ENCODE results near the gene TTBK2.

DNA sequence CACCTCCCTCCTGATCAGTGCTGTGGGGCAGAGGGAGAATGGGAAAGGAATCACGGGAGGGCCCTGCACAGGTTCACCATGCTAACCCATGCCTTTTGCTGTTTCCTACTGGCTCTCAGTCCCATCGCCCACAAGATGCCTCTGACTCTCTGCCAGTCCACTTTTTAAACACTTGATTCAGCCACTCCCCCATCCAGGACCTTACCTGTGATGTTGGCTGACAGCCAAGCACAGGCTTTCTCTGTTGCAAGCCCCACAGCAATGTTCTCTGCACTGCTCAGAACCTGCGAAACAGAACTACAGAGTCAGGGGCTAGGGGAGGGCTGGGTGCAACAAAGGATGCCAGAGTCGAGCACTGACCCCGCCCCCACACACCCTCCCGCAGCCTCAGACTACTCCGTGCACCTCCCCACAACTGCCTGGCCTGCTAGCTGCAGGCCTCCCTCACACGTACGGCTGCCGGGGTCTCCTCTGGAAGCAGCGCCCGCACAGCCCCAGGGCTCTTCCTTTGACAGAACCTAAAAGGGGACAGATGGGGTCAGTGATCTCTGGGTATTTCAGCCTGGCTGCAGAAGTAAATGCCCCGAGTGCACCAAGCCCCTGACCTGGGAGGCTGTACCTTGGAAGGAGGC is 192.7 kb downstream of the TTBK2 start:
- TF ChIP-seq, protein P1, sequence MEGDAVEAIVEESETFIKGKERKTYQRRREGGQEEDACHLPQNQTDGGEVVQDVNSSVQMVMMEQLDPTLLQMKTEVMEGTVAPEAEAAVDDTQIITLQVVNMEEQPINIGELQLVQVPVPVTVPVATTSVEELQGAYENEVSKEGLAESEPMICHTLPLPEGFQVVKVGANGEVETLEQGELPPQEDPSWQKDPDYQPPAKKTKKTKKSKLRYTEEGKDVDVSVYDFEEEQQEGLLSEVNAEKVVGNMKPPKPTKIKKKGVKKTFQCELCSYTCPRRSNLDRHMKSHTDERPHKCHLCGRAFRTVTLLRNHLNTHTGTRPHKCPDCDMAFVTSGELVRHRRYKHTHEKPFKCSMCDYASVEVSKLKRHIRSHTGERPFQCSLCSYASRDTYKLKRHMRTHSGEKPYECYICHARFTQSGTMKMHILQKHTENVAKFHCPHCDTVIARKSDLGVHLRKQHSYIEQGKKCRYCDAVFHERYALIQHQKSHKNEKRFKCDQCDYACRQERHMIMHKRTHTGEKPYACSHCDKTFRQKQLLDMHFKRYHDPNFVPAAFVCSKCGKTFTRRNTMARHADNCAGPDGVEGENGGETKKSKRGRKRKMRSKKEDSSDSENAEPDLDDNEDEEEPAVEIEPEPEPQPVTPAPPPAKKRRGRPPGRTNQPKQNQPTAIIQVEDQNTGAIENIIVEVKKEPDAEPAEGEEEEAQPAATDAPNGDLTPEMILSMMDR (IDR thresholded peaks at IDR 0.05) = no peak
- TF ChIP-seq POLR2A (IDR thresholded peaks at IDR 0.05) = no peak
